Spleen (tissue), 11 donors: ENCODE results near the gene PDE4A. TPM values are rescaled to one million over a fixed set of nuclear protein-coding genes. Genes with fewer than 3 reads are reported as not detected.
"Not testable (repeated sequence)": the region's sequence is repeated elsewhere in the genome, so short reads cannot be mapped to it uniquely, and the experiment has no call there.

Source experiments
- DNase-seq: peaks from one replicate; pipeline ENCODE4 v3.0.0-alpha.2; 2020
- H3K27ac ChIP-seq, 8 donors: fragments of 200-600 bp; sonication (generic) in 7 of 8; 1 replicate in 4 of 8; 2 replicates in 4 of 8; pipeline versions ENCODE4 v1.5.0 to v1.8.0; 2016 to 2021; ENCODE audit warnings: inconsistent platforms in 4 of 8, mild to moderate bottlenecking in 4 of 8, moderate library complexity in 1 of 8
- H3K27me3 ChIP-seq, 7 donors: fragments of 200-600 bp; sonication (generic) in 6 of 7; replicated peaks in 1 of 7; 1 replicate in 4 of 7; 2 replicates in 3 of 7; pipeline versions ENCODE4 v1.5.0 to v1.8.0; 2016 to 2021; ENCODE audit warnings: inconsistent platforms in 3 of 7, mild to moderate bottlenecking in 1 of 7
- H3K36me3 ChIP-seq, 6 donors: fragments of 200-600 bp; sonication (generic) in 5 of 6; 1 replicate in 4 of 6; 2 replicates in 2 of 6; pipeline versions ENCODE4 v1.5.0 to v1.8.0; 2016 to 2021; ENCODE audit warnings: inconsistent platforms in 2 of 6
- H3K4me1 ChIP-seq, 6 donors: fragments of 200-600 bp; sonication (generic) in 5 of 6; 1 replicate in 3 of 6; 2 replicates in 3 of 6; pipeline versions ENCODE4 v1.5.0 to v1.8.0; 2016 to 2021; ENCODE audit warnings: inconsistent platforms in 3 of 6
- H3K4me3 ChIP-seq, 8 donors: fragments of 200-600 bp; sonication (generic) in 7 of 8; 1 replicate in 4 of 8; 2 replicates in 4 of 8; pipeline versions ENCODE4 v1.5.0 to v1.8.0; 2016 to 2021; ENCODE audit warnings: inconsistent platforms in 4 of 8, mild to moderate bottlenecking in 4 of 8, moderate library complexity in 2 of 8
- H3K9me3 ChIP-seq, 8 donors: fragments of 200-600 bp; sonication (generic) in 7 of 8; 1 replicate in 4 of 8; 2 replicates in 4 of 8; pipeline versions ENCODE4 v1.5.0 to v1.8.0; 2016 to 2021; ENCODE audit warnings: inconsistent platforms in 4 of 8
- POLR2A ChIP-seq, 3 donors: fragments of 450-650 bp; IDR thresholded peaks; one replicate each; pipeline ENCODE4 v1.5.1; 2017; ENCODE audit warnings: antibody characterized with exemption in 3 of 3, mild to moderate bottlenecking in 1 of 3
- POLR2AphosphoS5 ChIP-seq, 3 donors: sonication (generic); formaldehyde crosslinking; IDR thresholded peaks; one replicate each; pipeline ENCODE4 v1.5.1; 2017; ENCODE audit warnings: antibody characterized with exemption in 3 of 3
- WGBS, 5 donors: extraction: QIAGEN DNeasy Blood & Tissue Kit in 3 of 5; methylation state at CpG; one replicate each; pipeline versions ENCODE4 v1.1.5 to v1.1.7; 2013 to 2018; 5-methylcytosine and 5-hydroxymethylcytosine counted together
- intact Hi-C: fragments of 100-400 bp; cut with DNase I; formaldehyde crosslinking; loops from one replicate; pipeline ENCODE4 v1.15.0; 2023; ENCODE audit warnings: low total_unique reads
- polyA plus RNA-seq, 3 donors: library from polyadenylated mRNA; stranded (reverse); fragments of 200-250 nt; gene quantifications; one replicate each; pipeline ENCODE4 v1.2.1, GENCODE V29; 2013
- total RNA-seq, 7 donors: library from RNA; depleted of rRNA in 3 of 7; stranded (reverse); fragments of >200 nt in 3 of 7; fragmentation: NEBNext Ultra II Directional in 4 of 7; extraction: Animal tissue kit (Norgen Biotek cat#: 25700) in 4 of 7; gene quantifications; one replicate each; pipeline versions ENCODE4 v1.1.0 to v1.2.1, GENCODE V29; 2016 to 2021
- TF ChIP-seq, protein P1 (sequence below), 11 experiments: fragments of 200-600 bp in 7 of 11; fragments of 450-650 bp in 4 of 11; sonication (generic) in 4 of 11; IDR thresholded peaks in 8 of 11; conservative IDR thresholded peaks in 3 of 11; 1 replicate in 7 of 11; 2 replicates in 4 of 11; pipeline versions ENCODE4 v1.4.0 to v1.8.0; 2016 to 2021; ENCODE audit warnings: antibody characterized with exemption in 11 of 11, inconsistent platforms in 4 of 11, mild to moderate bottlenecking in 1 of 11
- donor health status: healthy with polysubstance abuse.
- donor health status: DM: no; HTN: no; CAD: no; lungs with moderate emphysema.
- donor health status: DM: no; HTN: no; CAD: no.
- donor health status: Bipolar disorder and iron deficiency.
- donor health status: healthy.
- donor health status: DM: no; HTN: no; CAD: no.
- donor health status: DM: yes; HTN: yes; CAD: no.

Gene PDE4A
- total and polyA plus RNA-seq, 10 donors, result 2.1 to 17.3 (median 12.7) TPM

DNA sequence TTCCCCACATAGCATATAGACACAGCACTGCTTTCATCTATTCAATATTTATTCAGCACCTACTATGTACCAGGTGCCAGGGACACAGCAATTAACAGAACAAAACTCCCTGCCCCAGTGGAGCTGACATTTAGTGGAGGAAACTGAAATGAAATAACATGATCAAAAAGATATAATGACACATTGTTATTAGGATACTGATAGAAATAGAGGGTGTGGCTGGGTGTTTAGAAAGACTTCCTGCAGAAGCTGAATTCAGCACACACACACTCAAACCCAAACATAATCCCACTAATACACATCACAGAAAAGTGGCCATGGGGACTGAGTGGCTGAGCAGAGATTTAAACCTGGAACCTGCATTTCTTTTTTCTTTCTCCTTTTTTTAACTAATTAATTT lies 13.2 kb upstream of the PDE4A start:
- peak overlapping the region in 4 of 8 donors; percentile 4 to 91 (median 90) for H3K27ac ChIP-seq
- no peak for DNase-seq
- peaks cover 35 to 97% (median 86%) of the 10 kb centered on the region in 6 donors for H3K4me1 ChIP-seq
- H3K4me3 ChIP-seq, result no peak overlapping the region
- no peaks in the 10 kb centered on the region for H3K36me3 ChIP-seq
- TF ChIP-seq POLR2AphosphoS5 (IDR thresholded peaks at IDR 0.05) (no peak), POLR2A (IDR thresholded peaks at IDR 0.05) (no peak)
- TF ChIP-seq, protein P1, sequence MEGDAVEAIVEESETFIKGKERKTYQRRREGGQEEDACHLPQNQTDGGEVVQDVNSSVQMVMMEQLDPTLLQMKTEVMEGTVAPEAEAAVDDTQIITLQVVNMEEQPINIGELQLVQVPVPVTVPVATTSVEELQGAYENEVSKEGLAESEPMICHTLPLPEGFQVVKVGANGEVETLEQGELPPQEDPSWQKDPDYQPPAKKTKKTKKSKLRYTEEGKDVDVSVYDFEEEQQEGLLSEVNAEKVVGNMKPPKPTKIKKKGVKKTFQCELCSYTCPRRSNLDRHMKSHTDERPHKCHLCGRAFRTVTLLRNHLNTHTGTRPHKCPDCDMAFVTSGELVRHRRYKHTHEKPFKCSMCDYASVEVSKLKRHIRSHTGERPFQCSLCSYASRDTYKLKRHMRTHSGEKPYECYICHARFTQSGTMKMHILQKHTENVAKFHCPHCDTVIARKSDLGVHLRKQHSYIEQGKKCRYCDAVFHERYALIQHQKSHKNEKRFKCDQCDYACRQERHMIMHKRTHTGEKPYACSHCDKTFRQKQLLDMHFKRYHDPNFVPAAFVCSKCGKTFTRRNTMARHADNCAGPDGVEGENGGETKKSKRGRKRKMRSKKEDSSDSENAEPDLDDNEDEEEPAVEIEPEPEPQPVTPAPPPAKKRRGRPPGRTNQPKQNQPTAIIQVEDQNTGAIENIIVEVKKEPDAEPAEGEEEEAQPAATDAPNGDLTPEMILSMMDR (IDR thresholded peaks at IDR 0.05 in 8 of 11, conservative IDR thresholded peaks at IDR 0.05 in 3 of 11), result no peak
- intact Hi-C loops, result loop anchor here (10.0 kb wide), 1 partner anchor 168 kb away; no protein-coding TSS in a partner anchor
- H3K9me3 ChIP-seq, result no peaks in the 10 kb centered on the region
- peaks cover 0 to 40% (median 14%) of the 10 kb centered on the region in 7 donors for H3K27me3 ChIP-seq

DNA sequence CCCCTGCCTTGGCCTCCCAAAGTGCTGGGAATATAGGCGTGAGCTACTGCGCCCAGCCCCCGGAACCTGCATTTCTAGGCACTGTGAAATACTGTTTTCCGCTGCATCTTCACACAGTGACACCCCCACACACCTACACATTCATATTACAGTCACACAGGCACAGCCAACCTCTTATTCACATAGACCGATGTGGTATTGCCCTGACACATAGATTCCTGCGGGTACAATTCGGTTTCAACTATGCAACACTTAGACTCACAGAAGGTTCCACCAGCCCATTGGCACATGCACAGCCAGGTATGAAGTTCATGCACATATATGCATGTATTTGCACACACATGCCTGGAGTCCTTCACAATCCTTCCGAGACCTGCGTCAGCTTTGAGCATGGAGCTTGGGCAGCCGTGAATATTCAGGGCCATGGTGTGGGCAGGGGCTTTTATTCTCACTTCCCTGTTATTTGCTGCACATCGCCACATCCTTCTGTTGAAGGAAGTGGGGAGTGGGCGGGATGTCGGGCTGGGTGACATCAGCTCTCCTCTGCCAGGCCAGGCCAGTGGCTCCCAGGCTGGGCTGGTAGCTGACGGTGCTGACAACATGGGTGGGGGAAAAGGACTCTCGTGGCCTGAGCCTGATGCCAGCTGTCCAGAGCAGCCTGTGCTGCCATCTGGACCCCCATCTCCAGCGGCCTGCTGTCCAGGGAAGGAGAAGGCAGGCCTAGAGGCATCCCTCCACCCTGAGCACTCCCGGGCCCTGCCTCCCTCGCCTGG lies 11.6 kb upstream of the PDE4A start:
- Histone ChIP-seq H3K4me3 (peak overlapping the region in 2 of 8 donors; percentile 16 to 53), H3K27ac (peak overlapping the region; percentile 24 to 90 (median 78)), H3K27me3 (peaks cover 0 to 40% (median 14%) of the 10 kb centered on the region in 7 donors), H3K4me1 (peaks cover 36 to 100% (median 84%) of the 10 kb centered on the region in 6 donors), H3K36me3 (no peaks in the 10 kb centered on the region), H3K9me3 (no peaks in the 10 kb centered on the region)
- intact Hi-C loops, result loop anchor here (10.0 kb wide), 1 partner anchor 166 kb away; no protein-coding TSS in a partner anchor
- 39 to 52% (median 39%) methylated on average over 13 to 18 of the region's 18 CpGs for WGBS, 5 donors
- TF ChIP-seq, protein P1 (IDR thresholded peaks at IDR 0.05 in 8 of 11, conservative IDR thresholded peaks at IDR 0.05 in 3 of 11), result no peak
- TF ChIP-seq POLR2AphosphoS5 (IDR thresholded peaks at IDR 0.05), result peak; percentile 81 to 84 (median 83)
- no peak for TF ChIP-seq POLR2A (IDR thresholded peaks at IDR 0.05)
- DNase-seq, result peak; percentile 92

DNA sequence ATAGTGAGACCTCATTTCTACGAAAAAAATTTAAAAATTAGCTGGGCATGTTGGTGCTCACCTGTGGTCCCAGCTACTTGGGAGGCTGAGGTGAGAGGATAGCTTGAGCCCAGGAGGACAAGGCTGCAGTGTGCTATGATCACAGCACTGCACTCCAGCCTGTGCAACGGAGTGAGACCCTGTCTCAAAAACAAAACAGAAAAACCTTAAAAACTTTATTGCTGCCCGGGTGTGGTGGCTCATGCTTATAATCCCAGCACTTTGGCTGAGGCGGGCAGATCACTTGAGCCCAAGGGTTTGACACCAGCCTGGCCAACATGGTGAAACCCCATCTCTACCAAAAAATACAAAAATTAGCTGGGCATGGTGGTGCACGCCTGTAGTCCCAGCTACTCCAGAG lies 9.1 kb upstream of the PDE4A start:
- H3K4me3 ChIP-seq, H3K9me3 ChIP-seq, DNase-seq, intact Hi-C loops, H3K36me3 ChIP-seq: not testable (repeated sequence)
- peaks cover 0 to 21% (median 5%) of the 10 kb centered on the region in 7 donors for H3K27me3 ChIP-seq
- 70 to 84% (median 76%) methylated on average over 5 of the region's 5 CpGs for WGBS, 5 donors
- peak overlapping the region in 5 of 8 donors; percentile 36 to 90 (median 78) for H3K27ac ChIP-seq
- peaks cover 24 to 86% (median 71%) of the 10 kb centered on the region in 6 donors for H3K4me1 ChIP-seq

DNA sequence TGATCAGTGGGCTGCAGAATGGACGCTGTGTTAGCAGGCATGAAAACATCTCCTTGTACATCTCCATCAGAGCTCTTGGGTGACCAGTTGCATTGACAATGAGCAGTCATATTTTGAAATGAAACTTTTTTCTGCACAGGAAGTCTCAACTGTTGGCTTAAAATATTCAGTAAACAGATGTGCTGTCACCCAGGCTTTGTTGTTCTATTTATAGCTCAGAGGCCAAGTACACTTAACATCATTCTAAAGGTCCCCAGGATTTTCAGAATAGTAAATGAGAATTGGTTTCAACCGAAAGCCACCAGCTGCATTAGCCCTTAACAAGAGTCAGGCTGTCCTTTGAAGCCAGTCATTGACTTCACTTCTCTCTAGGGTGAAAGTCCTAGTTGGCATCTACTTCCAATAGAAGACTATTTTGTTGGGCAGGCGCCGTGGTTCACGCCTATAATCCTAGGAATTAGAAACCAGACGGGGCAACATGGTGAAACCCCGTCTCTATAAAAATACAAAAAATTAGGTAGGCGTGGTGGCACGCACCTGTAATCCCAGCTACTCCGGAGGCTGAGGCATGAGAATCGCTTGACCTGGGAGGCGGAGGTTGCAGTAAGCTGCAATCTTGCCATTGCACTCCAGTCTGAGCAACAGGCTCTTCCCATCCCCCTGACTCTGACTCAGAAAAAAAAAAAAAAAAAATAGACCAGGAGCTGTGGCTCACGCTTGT lies 7.9 kb upstream of the PDE4A start:
- H3K4me3 ChIP-seq, result no peak overlapping the region
- TF ChIP-seq POLR2AphosphoS5 (IDR thresholded peaks at IDR 0.05), result peak in 1 of 3 donors; percentile 19
- TF ChIP-seq, protein P1 (IDR thresholded peaks at IDR 0.05 in 8 of 11, conservative IDR thresholded peaks at IDR 0.05 in 3 of 11), result no peak
- intact Hi-C loops, result no loop called here
- DNase-seq, result no peak
- H3K9me3 ChIP-seq, result peaks cover 0 to 7% (median 0%) of the 10 kb centered on the region in 8 donors
- H3K36me3 ChIP-seq, result no peaks in the 10 kb centered on the region
- 43 to 70% (median 58%) methylated on average over 13 of the region's 13 CpGs for WGBS, 5 donors
- peaks cover 0 to 27% (median 14%) of the 10 kb centered on the region in 7 donors for H3K27me3 ChIP-seq
- peaks cover 25 to 86% (median 71%) of the 10 kb centered on the region in 6 donors for H3K4me1 ChIP-seq
- H3K27ac ChIP-seq, result peak overlapping the region; percentile 35 to 90 (median 78)
